ENCODE measurements around the gene SLC35F3. TPM values are rescaled to one million over a fixed set of nuclear protein-coding genes. Genes with fewer than 3 reads are reported as not detected.

The SLC35F3 gene
- total RNA-seq, 1 donor from 2014 or later, result not detected

- Mint-ChIP-seq H3K4me1 (peaks cover 37% of the 10 kb centered on the region), H3K27ac (peak overlapping the region; percentile 47), H3K36me3 (ENCODE audit: low read depth) (no peaks in the 10 kb centered on the region), H3K9me3 (no peaks in the 10 kb centered on the region), H3K4me3 (peak overlapping the region; percentile 86), H3K27me3 (peaks cover 13% of the 10 kb centered on the region)
- POLR2A ChIA-PET, result interaction anchor here (2.2 kb wide), 1 partner anchor 48 kb away, joined by 21 read pairs; the partner anchor contains the start of gene COA6
- CTCF ChIA-PET, result interaction anchor here (1.1 to 2.0 kb wide), 4 partner anchors 11 to 48 kb away, joined by 5 to 9 read pairs (median 6); partner anchors contain the start of gene COA6
- ATAC-seq (ENCODE audit: low read depth) (peak; percentile 15), DNase-seq (no peak)
- TF ChIP-seq CTCF (IDR thresholded peaks at IDR 0.05), result no peak
- intact Hi-C loops (cut with micrococcal nuclease), result loop anchor here (1.0 to 5.0 kb wide), 3 partner anchors 47 to 172 kb away; partner anchors contain the start of genes COA6 and TARBP1
Measured at GRCh38 chr1:234325878-234326496, 421.5 kb downstream of the SLC35F3 start.

GRCh38 chr1:234326497-234327366, 422.3 kb downstream of the SLC35F3 start:
- ATAC-seq (ENCODE audit: low read depth), result peak; percentile 79
- peaks cover 39% of the 10 kb centered on the region for H3K4me1 Mint-ChIP-seq
- H3K27me3 Mint-ChIP-seq, result peaks cover 13% of the 10 kb centered on the region
- ChIA-PET CTCF (interaction anchor here (1.1 to 2.0 kb wide), 4 partner anchors 10 to 47 kb away, joined by 5 to 9 read pairs (median 6); partner anchors contain the start of gene COA6), POLR2A (interaction anchor here (0.7 to 2.2 kb wide), 2 partner anchors 45 to 47 kb away, joined by 3 to 21 read pairs; partner anchors contain the start of gene COA6)
- intact Hi-C loops (cut with micrococcal nuclease), result loop anchor here (1.0 to 5.0 kb wide), 3 partner anchors 47 to 172 kb away; partner anchors contain the start of genes COA6 and TARBP1
- peak; percentile 35 for DNase-seq
- H3K27ac Mint-ChIP-seq, result peak overlapping the region; percentile 47
- no peaks in the 10 kb centered on the region for H3K9me3 Mint-ChIP-seq
- H3K36me3 Mint-ChIP-seq (ENCODE audit: low read depth), result no peaks in the 10 kb centered on the region
- peak overlapping the region; percentile 86 for H3K4me3 Mint-ChIP-seq
- TF ChIP-seq CTCF (IDR thresholded peaks at IDR 0.05), result peak; percentile 34

GRCh38 chr1:234327577-234328164, 423.2 kb downstream of the SLC35F3 start:
- Mint-ChIP-seq H3K4me1 (peaks cover 36% of the 10 kb centered on the region), H3K36me3 (ENCODE audit: low read depth) (no peaks in the 10 kb centered on the region), H3K4me3 (no peak overlapping the region), H3K9me3 (no peaks in the 10 kb centered on the region), H3K27me3 (peaks cover 16% of the 10 kb centered on the region), H3K27ac (no peak overlapping the region)
- ChIA-PET CTCF (interaction anchor here (2.0 kb wide), 2 partner anchors 9 to 18 kb away, joined by 6 to 9 read pairs; no protein-coding TSS in a partner anchor), POLR2A (no interaction called here)
- intact Hi-C loops (cut with micrococcal nuclease), result loop anchor here (5.0 kb wide), 1 partner anchor 150 kb away; the partner anchor contains the start of gene TARBP1
- ATAC-seq (ENCODE audit: low read depth) (no peak), DNase-seq (no peak)
- no peak for TF ChIP-seq CTCF (IDR thresholded peaks at IDR 0.05)

GRCh38 chr1:234330843-234331215, 426.4 kb downstream of the SLC35F3 start:
- POLR2A ChIA-PET, result interaction anchor here (1.0 to 2.2 kb wide), 2 partner anchors 26 to 43 kb away, joined by 3 to 14 read pairs; partner anchors contain the start of gene COA6
- Mint-ChIP-seq H3K9me3 (peaks cover under 1% of the 10 kb centered on the region), H3K36me3 (ENCODE audit: low read depth) (no peaks in the 10 kb centered on the region), H3K27me3 (peaks cover 16% of the 10 kb centered on the region), H3K4me1 (peaks cover 26% of the 10 kb centered on the region), H3K27ac (peak overlapping the region; percentile 70), H3K4me3 (peak overlapping the region; percentile 42)
- ATAC-seq (ENCODE audit: low read depth), result peak; percentile 59
- intact Hi-C loops (cut with micrococcal nuclease), result no loop called here
- DNase-seq, result no peak
- no peak for TF ChIP-seq CTCF (IDR thresholded peaks at IDR 0.05)
- CTCF ChIA-PET, result interaction anchor here (1.0 kb wide), 1 partner anchor 21 kb away, joined by 6 read pairs; no protein-coding TSS in a partner anchor
